Liver (tissue), 9 donors: ENCODE data around the gene FKBP1A. TPM values are rescaled to one million over a fixed set of nuclear protein-coding genes. Genes with fewer than 3 reads are reported as not detected.

Experiments used
- DNase-seq: peaks from one replicate; pipeline ENCODE4 v3.0.0-alpha.2; 2017; ENCODE audit warnings: low spot score
- H3K27ac ChIP-seq, 2 donors: one replicate each; pipeline ENCODE4 v1.7.0; 2013; ENCODE audit warnings: inconsistent platforms in 2 of 2, low read length in 2 of 2, control low read depth in 1 of 2, low read depth in 1 of 2, mild to moderate bottlenecking in 1 of 2
- H3K27me3 ChIP-seq, 4 donors: one replicate each; pipeline versions ENCODE4 v1.6.1 to v1.7.0; 2013; ENCODE audit warnings: low read length in 3 of 4, inconsistent platforms in 1 of 4, mild to moderate bottlenecking in 1 of 4, moderate library complexity in 1 of 4; ENCODE audit not compliant: control insufficient read depth in 4 of 4, insufficient read depth in 4 of 4
- H3K36me3 ChIP-seq, 4 donors: one replicate each; pipeline versions ENCODE4 v1.6.1 to v1.7.0; 2013; ENCODE audit warnings: low read length in 3 of 4, mild to moderate bottlenecking in 3 of 4, low read depth in 1 of 4, moderate library complexity in 1 of 4; ENCODE audit not compliant: control insufficient read depth in 4 of 4, insufficient read depth in 3 of 4
- H3K4me1 ChIP-seq, 4 donors: one replicate each; pipeline versions ENCODE4 v1.6.1 to v1.7.0; 2013; ENCODE audit warnings: low read length in 3 of 4, mild to moderate bottlenecking in 3 of 4, moderate library complexity in 1 of 4; ENCODE audit not compliant: control insufficient read depth in 4 of 4, insufficient read depth in 4 of 4
- H3K4me3 ChIP-seq, 3 donors: one replicate each; pipeline versions ENCODE4 v1.6.1 to v1.7.0; 2013; ENCODE audit warnings: low read length in 3 of 3, control low read depth in 1 of 3, low read depth in 1 of 3, mild to moderate bottlenecking in 1 of 3
- H3K9ac ChIP-seq, 2 donors: one replicate each; pipeline ENCODE4 v1.7.0; 2013; ENCODE audit warnings: low read length in 2 of 2, mild to moderate bottlenecking in 2 of 2, moderate library complexity in 2 of 2, control low read depth in 1 of 2, low read depth in 1 of 2
- H3K9me3 ChIP-seq, 4 donors: one replicate each; pipeline versions ENCODE4 v1.6.1 to v1.7.0; 2013; ENCODE audit warnings: low read length in 3 of 4; ENCODE audit not compliant: control insufficient read depth in 4 of 4
- EGR1 ChIP-seq, 2 donors: IDR thresholded peaks; 2 replicates each; pipeline ENCODE4 v1.6.1; 2016 to 2018; ENCODE audit warnings: antibody characterized with exemption in 2 of 2, low read depth in 2 of 2
- FOXA1 ChIP-seq: IDR thresholded peaks from 2 replicates; pipeline ENCODE4 v1.6.1; 2016; ENCODE audit warnings: antibody characterized with exemption
- FOXA2 ChIP-seq: IDR thresholded peaks from 2 replicates; pipeline ENCODE4 v1.6.1; 2016; ENCODE audit warnings: antibody characterized with exemption
- GABPA ChIP-seq, 2 donors: IDR thresholded peaks in 1 of 2; conservative IDR thresholded peaks in 1 of 2; 2 replicates each; pipeline ENCODE4 v1.6.1; 2016; ENCODE audit warnings: antibody characterized with exemption in 2 of 2, mild to moderate bottlenecking in 1 of 2, moderate library complexity in 1 of 2
- HNF4A ChIP-seq, 2 donors: conservative IDR thresholded peaks; 2 replicates each; pipeline ENCODE4 v1.6.1; 2016; ENCODE audit warnings: antibody characterized with exemption in 2 of 2, mild to moderate bottlenecking in 2 of 2
- HNF4G ChIP-seq: IDR thresholded peaks from 2 replicates; pipeline ENCODE4 v1.6.1; 2016; ENCODE audit warnings: antibody characterized with exemption
- JUND ChIP-seq, 2 donors: IDR thresholded peaks; 2 replicates each; pipeline ENCODE4 v1.6.1; 2016; ENCODE audit warnings: antibody characterized with exemption in 2 of 2
- NR2F2 ChIP-seq: IDR thresholded peaks from 2 replicates; pipeline ENCODE4 v1.6.1; 2016; ENCODE audit warnings: antibody characterized with exemption
- RAD21 ChIP-seq, 2 donors: IDR thresholded peaks; 2 replicates each; pipeline ENCODE4 v1.6.1; 2016; ENCODE audit warnings: antibody characterized with exemption in 2 of 2, mild to moderate bottlenecking in 2 of 2
- RXRA ChIP-seq, 2 donors: IDR thresholded peaks; 2 replicates each; pipeline ENCODE4 v1.6.1; 2017 to 2018; ENCODE audit warnings: antibody characterized with exemption in 2 of 2, mild to moderate bottlenecking in 1 of 2
- SP1 ChIP-seq: IDR thresholded peaks from 2 replicates; pipeline ENCODE4 v1.6.1; 2018; ENCODE audit warnings: antibody characterized with exemption, mild to moderate bottlenecking
- TAF1 ChIP-seq: conservative IDR thresholded peaks from 2 replicates; pipeline ENCODE4 v1.6.1; 2016; ENCODE audit warnings: antibody characterized with exemption, mild to moderate bottlenecking
- YY1 ChIP-seq: IDR thresholded peaks from 2 replicates; pipeline ENCODE4 v1.6.1; 2016; ENCODE audit warnings: antibody characterized with exemption, mild to moderate bottlenecking
- WGBS: extraction: QIAGEN DNeasy Blood & Tissue Kit; methylation state at CpG from one replicate; pipeline ENCODE4 v1.1.7; 2013; 5-methylcytosine and 5-hydroxymethylcytosine counted together
- polyA plus RNA-seq, 2 donors: library from polyadenylated mRNA; stranded (reverse) in 1 of 2; unstranded in 1 of 2; fragments of 200-250 nt in 1 of 2; fragments of >200 nt in 1 of 2; fragmentation: Nextera tagmentation in 1 of 2; extraction: Ambion mirVana in 1 of 2; gene quantifications; one replicate each; pipeline versions ENCODE4 v1.2.1 to v1.2.3, GENCODE V29; 2013 to 2015
- total RNA-seq, 2 donors: library from RNA; depleted of rRNA; stranded (reverse); fragments of >200 nt; gene quantifications; one replicate each; pipeline ENCODE4 v1.2.3, GENCODE V29; 2014
- TF ChIP-seq, protein P1 (sequence below): fragments of 150-350 bp; IDR thresholded peaks from 2 replicates; pipeline ENCODE4 v1.5.1; 2017; ENCODE audit warnings: improper control_type of control experiment, low read depth, low read length; ENCODE audit not compliant: missing input control
- TF ChIP-seq, protein P2 (sequence below): IDR thresholded peaks from 2 replicates; pipeline ENCODE4 v1.6.1; 2016; ENCODE audit warnings: antibody characterized with exemption, mild to moderate bottlenecking
- TF ChIP-seq, protein P3 (sequence below): IDR thresholded peaks from 2 replicates; pipeline ENCODE4 v1.6.1; 2016; ENCODE audit warnings: antibody characterized with exemption
- TF ChIP-seq, protein P4 (sequence below): IDR thresholded peaks from 2 replicates; pipeline ENCODE4 v1.6.1; 2016; ENCODE audit warnings: antibody characterized with exemption
- TF ChIP-seq, protein P5 (sequence below): IDR thresholded peaks from 2 replicates; pipeline ENCODE4 v1.6.1; 2016; ENCODE audit warnings: antibody characterized with exemption
- donor health status: healthy.
- donor health status: healthy.
- donor health status: healthy.
- donor health status: healthy.
- donor health status: healthy.

FKBP1A gene
- total and polyA plus RNA-seq, 4 donors = 49.3 to 114 (median 76.9) TPM

DNA sequence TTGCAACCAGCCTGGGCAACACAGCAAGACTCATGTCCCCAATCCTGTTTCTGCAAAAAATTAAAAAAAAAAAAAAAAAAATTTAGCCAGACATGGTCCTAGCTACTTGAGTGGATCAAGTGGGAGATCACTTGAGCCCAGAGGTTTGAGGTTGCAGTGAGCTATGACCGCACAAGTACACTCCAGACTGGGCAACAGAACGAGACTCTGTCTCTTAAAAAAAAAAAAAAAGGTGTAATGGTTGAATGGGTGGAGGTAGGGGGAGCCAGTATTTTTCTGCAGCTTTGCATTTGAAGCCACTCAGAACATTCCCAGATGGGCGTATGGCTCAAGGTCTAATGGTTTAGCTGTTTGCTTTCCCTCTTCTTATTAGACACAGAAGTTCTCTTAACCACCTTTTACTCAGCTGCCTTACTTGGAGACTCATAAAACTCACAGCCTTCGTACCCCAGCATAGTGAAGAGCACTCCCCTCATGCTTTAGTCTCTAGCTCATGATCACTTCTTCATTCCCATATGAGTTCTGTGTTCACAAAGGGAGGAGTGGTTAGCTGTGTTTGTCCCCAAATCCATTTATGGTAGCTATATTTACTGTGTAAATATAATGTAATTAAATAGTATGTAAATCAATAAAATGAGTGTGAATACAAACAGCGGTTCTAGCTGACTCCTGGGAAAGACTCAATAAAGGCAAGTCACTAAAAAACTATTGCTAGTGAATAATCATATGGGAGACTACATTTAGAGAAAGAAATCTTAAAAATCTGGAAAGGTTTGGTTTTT, 9.0 kb downstream of the FKBP1A start:
- Histone ChIP-seq H3K9me3 (no peaks in the 10 kb centered on the region), H3K27me3 (no peaks in the 10 kb centered on the region), H3K27ac (no peak overlapping the region), H3K4me1 (peaks cover 6 to 30% (median 16%) of the 10 kb centered on the region in 4 donors), H3K9ac (no peak overlapping the region), H3K4me3 (no peak overlapping the region), H3K36me3 (no peaks in the 10 kb centered on the region)
- WGBS = 77% methylated on average over 5 of the region's 5 CpGs
- TF ChIP-seq FOXA1 (no peak), GABPA (IDR thresholded peaks at IDR 0.05 in 1 of 2, conservative IDR thresholded peaks at IDR 0.05 in 1 of 2) (no peak), JUND (IDR thresholded peaks at IDR 0.05) (no peak), FOXA2 (no peak), TAF1 (no peak), EGR1 (IDR thresholded peaks at IDR 0.05; ENCODE audit: low read depth in 2 of 2) (no peak), HNF4A (conservative IDR thresholded peaks at IDR 0.05) (no peak), RAD21 (IDR thresholded peaks at IDR 0.05) (no peak), NR2F2 (no peak), RXRA (IDR thresholded peaks at IDR 0.05) (no peak), HNF4G (no peak), YY1 (no peak), SP1 (no peak)
- TF ChIP-seq, protein P1, sequence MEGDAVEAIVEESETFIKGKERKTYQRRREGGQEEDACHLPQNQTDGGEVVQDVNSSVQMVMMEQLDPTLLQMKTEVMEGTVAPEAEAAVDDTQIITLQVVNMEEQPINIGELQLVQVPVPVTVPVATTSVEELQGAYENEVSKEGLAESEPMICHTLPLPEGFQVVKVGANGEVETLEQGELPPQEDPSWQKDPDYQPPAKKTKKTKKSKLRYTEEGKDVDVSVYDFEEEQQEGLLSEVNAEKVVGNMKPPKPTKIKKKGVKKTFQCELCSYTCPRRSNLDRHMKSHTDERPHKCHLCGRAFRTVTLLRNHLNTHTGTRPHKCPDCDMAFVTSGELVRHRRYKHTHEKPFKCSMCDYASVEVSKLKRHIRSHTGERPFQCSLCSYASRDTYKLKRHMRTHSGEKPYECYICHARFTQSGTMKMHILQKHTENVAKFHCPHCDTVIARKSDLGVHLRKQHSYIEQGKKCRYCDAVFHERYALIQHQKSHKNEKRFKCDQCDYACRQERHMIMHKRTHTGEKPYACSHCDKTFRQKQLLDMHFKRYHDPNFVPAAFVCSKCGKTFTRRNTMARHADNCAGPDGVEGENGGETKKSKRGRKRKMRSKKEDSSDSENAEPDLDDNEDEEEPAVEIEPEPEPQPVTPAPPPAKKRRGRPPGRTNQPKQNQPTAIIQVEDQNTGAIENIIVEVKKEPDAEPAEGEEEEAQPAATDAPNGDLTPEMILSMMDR = no peak
- TF ChIP-seq, protein P2, sequence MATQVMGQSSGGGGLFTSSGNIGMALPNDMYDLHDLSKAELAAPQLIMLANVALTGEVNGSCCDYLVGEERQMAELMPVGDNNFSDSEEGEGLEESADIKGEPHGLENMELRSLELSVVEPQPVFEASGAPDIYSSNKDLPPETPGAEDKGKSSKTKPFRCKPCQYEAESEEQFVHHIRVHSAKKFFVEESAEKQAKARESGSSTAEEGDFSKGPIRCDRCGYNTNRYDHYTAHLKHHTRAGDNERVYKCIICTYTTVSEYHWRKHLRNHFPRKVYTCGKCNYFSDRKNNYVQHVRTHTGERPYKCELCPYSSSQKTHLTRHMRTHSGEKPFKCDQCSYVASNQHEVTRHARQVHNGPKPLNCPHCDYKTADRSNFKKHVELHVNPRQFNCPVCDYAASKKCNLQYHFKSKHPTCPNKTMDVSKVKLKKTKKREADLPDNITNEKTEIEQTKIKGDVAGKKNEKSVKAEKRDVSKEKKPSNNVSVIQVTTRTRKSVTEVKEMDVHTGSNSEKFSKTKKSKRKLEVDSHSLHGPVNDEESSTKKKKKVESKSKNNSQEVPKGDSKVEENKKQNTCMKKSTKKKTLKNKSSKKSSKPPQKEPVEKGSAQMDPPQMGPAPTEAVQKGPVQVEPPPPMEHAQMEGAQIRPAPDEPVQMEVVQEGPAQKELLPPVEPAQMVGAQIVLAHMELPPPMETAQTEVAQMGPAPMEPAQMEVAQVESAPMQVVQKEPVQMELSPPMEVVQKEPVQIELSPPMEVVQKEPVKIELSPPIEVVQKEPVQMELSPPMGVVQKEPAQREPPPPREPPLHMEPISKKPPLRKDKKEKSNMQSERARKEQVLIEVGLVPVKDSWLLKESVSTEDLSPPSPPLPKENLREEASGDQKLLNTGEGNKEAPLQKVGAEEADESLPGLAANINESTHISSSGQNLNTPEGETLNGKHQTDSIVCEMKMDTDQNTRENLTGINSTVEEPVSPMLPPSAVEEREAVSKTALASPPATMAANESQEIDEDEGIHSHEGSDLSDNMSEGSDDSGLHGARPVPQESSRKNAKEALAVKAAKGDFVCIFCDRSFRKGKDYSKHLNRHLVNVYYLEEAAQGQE = no peak
- TF ChIP-seq, protein P3, sequence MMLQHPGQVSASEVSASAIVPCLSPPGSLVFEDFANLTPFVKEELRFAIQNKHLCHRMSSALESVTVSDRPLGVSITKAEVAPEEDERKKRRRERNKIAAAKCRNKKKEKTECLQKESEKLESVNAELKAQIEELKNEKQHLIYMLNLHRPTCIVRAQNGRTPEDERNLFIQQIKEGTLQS = no peak
- TF ChIP-seq, protein P4, sequence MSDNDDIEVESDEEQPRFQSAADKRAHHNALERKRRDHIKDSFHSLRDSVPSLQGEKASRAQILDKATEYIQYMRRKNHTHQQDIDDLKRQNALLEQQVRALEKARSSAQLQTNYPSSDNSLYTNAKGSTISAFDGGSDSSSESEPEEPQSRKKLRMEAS = no peak
- TF ChIP-seq, protein P5, sequence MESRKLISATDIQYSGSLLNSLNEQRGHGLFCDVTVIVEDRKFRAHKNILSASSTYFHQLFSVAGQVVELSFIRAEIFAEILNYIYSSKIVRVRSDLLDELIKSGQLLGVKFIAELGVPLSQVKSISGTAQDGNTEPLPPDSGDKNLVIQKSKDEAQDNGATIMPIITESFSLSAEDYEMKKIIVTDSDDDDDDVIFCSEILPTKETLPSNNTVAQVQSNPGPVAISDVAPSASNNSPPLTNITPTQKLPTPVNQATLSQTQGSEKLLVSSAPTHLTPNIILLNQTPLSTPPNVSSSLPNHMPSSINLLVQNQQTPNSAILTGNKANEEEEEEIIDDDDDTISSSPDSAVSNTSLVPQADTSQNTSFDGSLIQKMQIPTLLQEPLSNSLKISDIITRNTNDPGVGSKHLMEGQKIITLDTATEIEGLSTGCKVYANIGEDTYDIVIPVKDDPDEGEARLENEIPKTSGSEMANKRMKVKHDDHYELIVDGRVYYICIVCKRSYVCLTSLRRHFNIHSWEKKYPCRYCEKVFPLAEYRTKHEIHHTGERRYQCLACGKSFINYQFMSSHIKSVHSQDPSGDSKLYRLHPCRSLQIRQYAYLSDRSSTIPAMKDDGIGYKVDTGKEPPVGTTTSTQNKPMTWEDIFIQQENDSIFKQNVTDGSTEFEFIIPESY = no peak
- no peak for DNase-seq
